Neural progenitor cell (in vitro differentiated cells): ENCODE results near the gene SYTL1. TPM values are rescaled to one million over a fixed set of nuclear protein-coding genes. Genes with fewer than 3 reads are reported as not detected.
A peak's percentile ranks its signal among the peaks of the same experiment; 100 is the strongest.

ENCODE experiments used
- DNase-seq: peaks from one replicate; pipeline ENCODE4 v3.0.0-alpha.2; 2016; ENCODE audit warnings: low spot score
- H2AFZ ChIP-seq: fragments of 200-600 bp; sonication (generic); replicated peaks from 2 replicates; pipeline ENCODE4 v1.6.1; 2016; ENCODE audit warnings: antibody characterized with exemption
- H3F3A ChIP-seq: fragments of 200-600 bp; sonication (generic); 2 replicates; pipeline ENCODE4 v1.6.1; 2016; ENCODE audit warnings: antibody characterized with exemption, low read depth
- H3K27ac ChIP-seq: fragments of 200-600 bp; sonication (generic); 2 replicates; pipeline ENCODE4 v1.5.1; 2016; ENCODE audit warnings: mild to moderate bottlenecking
- H3K27me3 ChIP-seq: fragments of 200-600 bp; sonication (generic); 2 replicates; pipeline ENCODE4 v1.6.1; 2016; ENCODE audit warnings: mild to moderate bottlenecking, moderate library complexity
- H3K36me3 ChIP-seq: fragments of 200-600 bp; sonication (generic); 2 replicates; pipeline ENCODE4 v1.5.1; 2016
- H3K4me1 ChIP-seq: fragments of 200-600 bp; sonication (generic); 2 replicates; pipeline ENCODE4 v1.6.1; 2016; ENCODE audit warnings: mixed run types
- H3K4me2 ChIP-seq: fragments of 200-600 bp; sonication (generic); 2 replicates; pipeline ENCODE4 v1.6.1; 2016
- H3K4me3 ChIP-seq: fragments of 200-600 bp; sonication (generic); 2 replicates; pipeline ENCODE4 v1.5.1; 2016
- H3K79me2 ChIP-seq: fragments of 200-600 bp; sonication (generic); 2 replicates; pipeline ENCODE4 v1.6.1; 2016; ENCODE audit warnings: low read depth
- H3K9ac ChIP-seq: fragments of 200-600 bp; sonication (generic); 2 replicates; pipeline ENCODE4 v1.6.1; 2016
- H3K9me3 ChIP-seq: fragments of 200-600 bp; sonication (generic); 2 replicates; pipeline ENCODE4 v1.5.1; 2016; ENCODE audit warnings: low read depth
- H4K20me1 ChIP-seq: fragments of 200-600 bp; sonication (generic); 2 replicates; pipeline ENCODE4 v1.6.1; 2016; ENCODE audit warnings: low read depth
- H3K27ac Mint-ChIP-seq: 3 replicates; pipeline ENCODE4 v1.8.0; 2021; ENCODE audit warnings: mixed read lengths
- H3K27me3 Mint-ChIP-seq: 2 replicates; pipeline ENCODE4 v1.8.0; 2022; ENCODE audit warnings: low read depth, mild to moderate bottlenecking, inconsistent platforms, moderate library complexity, mixed read lengths; ENCODE audit not compliant: insufficient read depth
- H3K36me3 Mint-ChIP-seq: 3 replicates; pipeline ENCODE4 v1.8.0; 2021; ENCODE audit warnings: mixed read lengths
- H3K4me1 Mint-ChIP-seq: 3 replicates; pipeline ENCODE4 v1.8.0; 2021; ENCODE audit warnings: mixed read lengths
- H3K4me3 Mint-ChIP-seq: 3 replicates; pipeline ENCODE4 v1.8.0; 2021; ENCODE audit warnings: mild to moderate bottlenecking, moderate library complexity, mixed read lengths
- H3K9me3 Mint-ChIP-seq: 3 replicates; pipeline ENCODE4 v1.8.0; 2020; ENCODE audit warnings: mixed read lengths
- EZH2 ChIP-seq: fragments of 200-600 bp; sonication (generic); IDR thresholded peaks from 2 replicates; pipeline ENCODE4 v1.6.1; 2017; ENCODE audit warnings: antibody characterized with exemption, mild to moderate bottlenecking, moderate library complexity
- EZH2phosphoT487 ChIP-seq: fragments of 200-600 bp; sonication (generic); IDR thresholded peaks from 2 replicates; pipeline ENCODE4 v1.6.1; 2017; ENCODE audit warnings: antibody characterized with exemption
- total RNA-seq: library from RNA; depleted of rRNA; stranded (reverse); fragments of >200 nt; gene quantifications from 2 replicates; pipeline ENCODE4 v1.2.3, GENCODE V29; 2015; ENCODE audit warnings: low replicate concordance
- TF ChIP-seq, protein P1 (sequence below): fragments of 200-600 bp; sonication (generic); IDR thresholded peaks from 2 replicates; pipeline ENCODE4 v1.5.1; 2017; ENCODE audit warnings: antibody characterized with exemption, mild to moderate bottlenecking

The SYTL1 gene
- total RNA-seq, 1 donor from 2014 or later: 5.7 TPM

DNA sequence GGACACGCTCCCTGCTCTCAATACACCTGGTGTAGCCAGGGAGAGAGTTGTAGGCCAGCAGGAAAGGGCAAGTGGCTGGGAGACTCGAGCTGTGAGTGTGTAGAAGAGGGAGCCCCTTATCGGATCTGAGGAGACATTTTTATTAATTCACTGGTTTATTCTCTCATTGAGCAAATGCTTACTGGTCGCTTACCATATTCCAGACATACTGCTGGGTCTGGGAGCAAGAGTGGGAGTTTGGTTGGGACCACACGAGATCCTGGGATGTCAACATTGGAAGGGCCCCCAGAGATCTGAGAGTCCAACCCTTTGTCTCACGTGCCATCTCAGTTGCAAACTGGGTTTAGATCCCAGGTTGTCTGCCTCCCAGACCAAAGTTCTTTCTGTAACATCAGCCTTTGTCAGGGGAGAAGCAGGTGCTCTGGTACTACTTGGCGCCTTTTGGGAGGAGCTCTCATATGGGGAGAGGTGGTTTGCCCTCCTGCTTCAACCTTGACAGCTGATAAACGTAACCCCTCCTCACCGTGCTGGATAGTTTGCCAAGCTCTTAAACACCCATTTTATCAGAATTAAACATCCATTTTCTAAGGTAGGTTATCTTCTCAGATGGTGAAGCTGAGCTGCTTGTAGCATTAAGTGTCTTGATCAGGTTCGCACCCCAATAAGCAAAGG lies 19.1 kb upstream of the SYTL1 start:
- DNase-seq: no peak
- Histone ChIP-seq H3K79me2 (peaks cover 56% of the 10 kb centered on the region), H4K20me1 (no peaks in the 10 kb centered on the region), H3K36me3 (no peaks in the 10 kb centered on the region), H3K27ac (peak overlapping the region; percentile 15), H2AFZ (peak overlapping the region; percentile 71), H3K4me1 (peaks cover 6% of the 10 kb centered on the region), H3K9me3 (no peaks in the 10 kb centered on the region), H3K9ac (peak overlapping the region; percentile 93), H3F3A (peaks cover 7% of the 10 kb centered on the region), H3K4me3 (peak overlapping the region; percentile 94), H3K4me2 (peak overlapping the region; percentile 95), H3K27me3 (no peaks in the 10 kb centered on the region)
- peaks cover 4% of the 10 kb centered on the region for H3K27me3 Mint-ChIP-seq
- peak overlapping the region; percentile 97 for H3K27ac Mint-ChIP-seq
- TF ChIP-seq, protein P1, sequence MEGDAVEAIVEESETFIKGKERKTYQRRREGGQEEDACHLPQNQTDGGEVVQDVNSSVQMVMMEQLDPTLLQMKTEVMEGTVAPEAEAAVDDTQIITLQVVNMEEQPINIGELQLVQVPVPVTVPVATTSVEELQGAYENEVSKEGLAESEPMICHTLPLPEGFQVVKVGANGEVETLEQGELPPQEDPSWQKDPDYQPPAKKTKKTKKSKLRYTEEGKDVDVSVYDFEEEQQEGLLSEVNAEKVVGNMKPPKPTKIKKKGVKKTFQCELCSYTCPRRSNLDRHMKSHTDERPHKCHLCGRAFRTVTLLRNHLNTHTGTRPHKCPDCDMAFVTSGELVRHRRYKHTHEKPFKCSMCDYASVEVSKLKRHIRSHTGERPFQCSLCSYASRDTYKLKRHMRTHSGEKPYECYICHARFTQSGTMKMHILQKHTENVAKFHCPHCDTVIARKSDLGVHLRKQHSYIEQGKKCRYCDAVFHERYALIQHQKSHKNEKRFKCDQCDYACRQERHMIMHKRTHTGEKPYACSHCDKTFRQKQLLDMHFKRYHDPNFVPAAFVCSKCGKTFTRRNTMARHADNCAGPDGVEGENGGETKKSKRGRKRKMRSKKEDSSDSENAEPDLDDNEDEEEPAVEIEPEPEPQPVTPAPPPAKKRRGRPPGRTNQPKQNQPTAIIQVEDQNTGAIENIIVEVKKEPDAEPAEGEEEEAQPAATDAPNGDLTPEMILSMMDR: no peak
- TF ChIP-seq EZH2 (no peak), EZH2phosphoT487 (no peak)
- H3K4me3 Mint-ChIP-seq: peak overlapping the region; percentile 97
- no peaks in the 10 kb centered on the region for H3K9me3 Mint-ChIP-seq
- H3K4me1 Mint-ChIP-seq: peaks cover 26% of the 10 kb centered on the region
- peaks cover 9% of the 10 kb centered on the region for H3K36me3 Mint-ChIP-seq

DNA sequence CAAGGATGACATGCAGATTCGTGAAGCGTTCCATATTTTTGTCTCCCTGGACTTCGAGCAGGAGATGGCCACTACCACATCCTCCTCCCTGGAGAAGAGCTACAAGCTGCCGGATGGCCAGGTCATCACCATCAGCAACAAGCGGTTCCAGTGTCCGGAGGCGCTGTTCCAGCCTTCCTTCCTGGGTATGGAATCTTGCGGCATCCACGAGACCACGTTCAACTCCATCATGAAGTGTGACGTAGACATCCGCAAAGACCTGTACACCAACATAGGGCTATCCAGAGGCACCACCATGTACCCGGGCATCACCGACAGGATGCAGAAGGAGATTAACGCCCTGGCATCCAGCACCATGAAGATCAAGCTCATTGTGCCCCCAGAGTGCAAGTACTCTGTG lies 16.5 kb upstream of the SYTL1 start:
- Histone ChIP-seq H3K9ac (no peak overlapping the region), H3F3A (peaks cover 7% of the 10 kb centered on the region), H3K27me3 (no peaks in the 10 kb centered on the region), H3K4me1 (peaks cover 6% of the 10 kb centered on the region), H3K9me3 (no peaks in the 10 kb centered on the region), H3K4me3 (no peak overlapping the region), H3K79me2 (peaks cover 78% of the 10 kb centered on the region), H3K27ac (no peak overlapping the region), H2AFZ (no peak overlapping the region), H3K36me3 (no peaks in the 10 kb centered on the region), H4K20me1 (peaks cover 6% of the 10 kb centered on the region), H3K4me2 (no peak overlapping the region)
- H3K36me3 Mint-ChIP-seq: peaks cover 12% of the 10 kb centered on the region
- no peaks in the 10 kb centered on the region for H3K9me3 Mint-ChIP-seq
- peaks cover 4% of the 10 kb centered on the region for H3K27me3 Mint-ChIP-seq
- H3K4me3 Mint-ChIP-seq: no peak overlapping the region
- H3K27ac Mint-ChIP-seq: no peak overlapping the region
- TF ChIP-seq EZH2 (no peak), EZH2phosphoT487 (no peak)
- TF ChIP-seq, protein P1: no peak
- peaks cover 25% of the 10 kb centered on the region for H3K4me1 Mint-ChIP-seq
- DNase-seq: no peak

DNA sequence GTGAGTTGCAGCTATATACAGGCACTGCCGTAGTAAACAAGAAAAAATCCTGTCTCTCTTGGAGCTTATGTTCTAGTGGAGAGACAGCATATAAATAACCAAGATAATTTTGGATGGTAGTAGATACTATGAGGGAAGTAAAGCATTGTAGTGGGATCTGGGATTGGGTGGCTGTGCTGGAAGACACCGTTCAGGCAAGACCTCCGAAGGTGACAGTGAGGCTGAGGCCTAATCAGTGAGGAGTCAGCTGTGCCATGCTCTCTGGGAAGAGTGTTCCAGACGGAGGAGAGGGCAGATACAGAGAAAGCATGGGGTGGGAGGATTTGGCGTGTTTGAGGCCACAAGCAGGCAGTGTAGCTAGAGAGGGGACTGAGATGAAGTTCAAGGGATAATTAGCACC lies 13.9 kb upstream of the SYTL1 start:
- Mint-ChIP-seq H3K4me3 (no peak overlapping the region), H3K4me1 (peaks cover 16% of the 10 kb centered on the region), H3K36me3 (peaks cover 12% of the 10 kb centered on the region), H3K27ac (no peak overlapping the region), H3K27me3 (peaks cover 4% of the 10 kb centered on the region), H3K9me3 (no peaks in the 10 kb centered on the region)
- no peak overlapping the region for H3K4me2 ChIP-seq
- peaks cover 4% of the 10 kb centered on the region for H3K4me1 ChIP-seq
- peaks cover 14% of the 10 kb centered on the region for H4K20me1 ChIP-seq
- no peak overlapping the region for H2AFZ ChIP-seq
- H3F3A ChIP-seq: peaks cover 8% of the 10 kb centered on the region
- no peak overlapping the region for H3K9ac ChIP-seq
- TF ChIP-seq EZH2 (no peak), EZH2phosphoT487 (no peak)
- TF ChIP-seq, protein P1: no peak
- H3K9me3 ChIP-seq: no peaks in the 10 kb centered on the region
- H3K27ac ChIP-seq: no peak overlapping the region
- no peak overlapping the region for H3K4me3 ChIP-seq
- no peaks in the 10 kb centered on the region for H3K27me3 ChIP-seq
- no peaks in the 10 kb centered on the region for H3K36me3 ChIP-seq
- peaks cover 70% of the 10 kb centered on the region for H3K79me2 ChIP-seq
- DNase-seq: no peak
